Activated naive CD8-positive, alpha-beta T cell (primary cell): ENCODE measurements around the gene DHPS.
"Not testable (repeated sequence)": the region's sequence is repeated elsewhere in the genome, so short reads cannot be mapped to it uniquely, and the experiment has no call there.

Experiments
- H3K27ac Mint-ChIP-seq: one replicate; pipeline ENCODE4 v1.8.0; 2021; ENCODE audit warnings: mixed read lengths
- H3K27me3 Mint-ChIP-seq: one replicate; pipeline ENCODE4 v1.8.0; 2021; ENCODE audit warnings: mixed read lengths
- H3K36me3 Mint-ChIP-seq: one replicate; pipeline ENCODE4 v1.8.0; 2021; ENCODE audit warnings: mixed read lengths
- H3K4me1 Mint-ChIP-seq: one replicate; pipeline ENCODE4 v1.8.0; 2021; ENCODE audit warnings: low read depth, mixed read lengths
- H3K4me3 Mint-ChIP-seq: one replicate; pipeline ENCODE4 v1.8.0; 2021; ENCODE audit warnings: mild to moderate bottlenecking, mixed read lengths
- H3K9me3 Mint-ChIP-seq: one replicate; pipeline ENCODE4 v1.8.0; 2021; ENCODE audit warnings: low read depth, mixed read lengths

Gene DHPS

DNA sequence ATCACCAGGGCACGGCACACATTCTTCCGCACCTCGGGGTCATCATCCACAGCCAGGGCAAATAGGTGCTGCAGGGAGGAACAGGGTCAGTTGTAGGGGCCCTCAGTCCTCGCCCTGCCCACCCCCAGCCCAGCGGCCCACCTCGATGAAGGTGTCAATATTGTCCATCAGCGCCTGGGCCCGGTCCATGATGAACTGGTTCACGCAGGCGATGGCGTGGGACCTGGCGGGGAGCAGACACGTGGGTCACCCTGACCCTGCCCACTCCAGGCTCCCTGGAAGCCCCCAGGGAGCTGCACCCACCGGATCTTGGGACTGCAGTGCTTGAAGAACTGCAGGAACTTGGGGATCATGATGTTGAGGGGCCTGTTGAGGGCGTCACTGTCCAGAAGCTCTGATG is 33.4 kb upstream of the DHPS start:
- H3K4me3 Mint-ChIP-seq: no peak overlapping the region
- H3K27me3 Mint-ChIP-seq: no peaks in the 10 kb centered on the region
- H3K27ac Mint-ChIP-seq: no peak overlapping the region
- no peaks in the 10 kb centered on the region for H3K9me3 Mint-ChIP-seq
- H3K36me3 Mint-ChIP-seq: peaks cover 12% of the 10 kb centered on the region
- H3K4me1 Mint-ChIP-seq: peaks cover 10% of the 10 kb centered on the region

DNA sequence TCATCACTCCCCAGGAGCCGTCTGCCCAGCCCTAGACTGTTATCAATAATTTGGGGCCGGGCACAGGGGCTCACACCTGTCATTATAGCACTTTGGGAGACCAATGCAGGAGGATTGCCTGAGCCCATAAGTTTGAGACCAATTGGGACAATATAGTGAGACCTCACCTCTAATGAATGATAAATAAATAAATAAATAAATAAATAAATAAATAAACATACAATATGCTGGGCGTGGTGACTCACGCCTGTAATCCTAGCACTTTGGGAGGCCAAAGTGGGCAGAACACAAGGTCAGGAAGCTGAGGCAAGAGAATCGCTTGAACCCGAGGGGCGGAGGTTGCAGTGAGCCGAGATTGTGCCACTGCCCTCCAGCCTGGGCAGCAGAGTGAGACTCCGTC is 31.6 kb upstream of the DHPS start:
- H3K27ac Mint-ChIP-seq, H3K4me3 Mint-ChIP-seq, H3K27me3 Mint-ChIP-seq, H3K4me1 Mint-ChIP-seq, H3K9me3 Mint-ChIP-seq, H3K36me3 Mint-ChIP-seq: not testable (repeated sequence)

DNA sequence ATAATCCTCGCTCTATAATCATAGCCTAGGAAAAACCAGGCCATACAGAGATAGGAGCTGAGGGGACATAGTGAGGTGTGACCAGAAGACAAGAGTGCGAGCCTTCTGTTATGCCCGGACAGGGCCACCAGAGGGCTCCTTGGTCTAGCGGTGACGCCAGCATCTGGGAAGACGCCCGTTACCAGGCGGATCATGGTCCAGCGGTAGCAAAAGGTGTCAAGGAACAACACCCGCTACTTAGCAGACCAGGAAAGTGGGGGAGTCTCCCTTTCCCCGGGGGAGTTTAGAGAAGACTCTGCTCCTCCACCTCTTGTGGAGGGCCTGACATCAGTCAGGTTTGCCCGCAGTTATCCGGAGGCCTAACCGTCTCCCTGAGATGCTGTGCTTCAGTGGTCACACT is 30.4 kb upstream of the DHPS start:
- not testable (repeated sequence) for H3K9me3 Mint-ChIP-seq, H3K4me1 Mint-ChIP-seq, H3K4me3 Mint-ChIP-seq, H3K36me3 Mint-ChIP-seq, H3K27me3 Mint-ChIP-seq, H3K27ac Mint-ChIP-seq

- Mint-ChIP-seq H3K4me3 (no peak overlapping the region), H3K9me3 (no peaks in the 10 kb centered on the region), H3K27me3 (no peaks in the 10 kb centered on the region), H3K36me3 (peaks cover 3% of the 10 kb centered on the region), H3K27ac (no peak overlapping the region), H3K4me1 (no peaks in the 10 kb centered on the region)
These were observed 29.5 kb upstream of the DHPS start for GRCh38 chr19:12711187-12711586.

DNA sequence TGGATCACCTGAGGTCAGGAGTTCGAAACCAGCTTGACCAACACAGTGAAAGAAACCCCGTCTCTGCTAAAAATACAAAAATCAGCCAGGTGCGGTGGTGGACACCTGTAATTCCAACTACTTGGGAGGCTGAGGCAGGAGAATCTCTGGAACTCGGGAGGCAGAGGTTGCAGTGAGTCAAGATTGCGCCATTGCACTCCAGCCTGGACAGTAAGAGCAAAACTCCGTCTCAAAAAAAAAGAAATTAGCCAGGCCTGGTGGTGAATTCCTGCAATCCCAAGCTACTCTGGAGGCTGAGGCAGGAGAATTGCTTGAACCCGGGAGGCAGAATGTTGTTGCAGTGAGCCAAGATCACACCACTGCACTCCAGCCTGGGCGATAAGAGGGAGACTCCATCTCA is 27.0 kb upstream of the DHPS start:
- Mint-ChIP-seq H3K36me3 (peaks cover 3% of the 10 kb centered on the region), H3K27ac (no peak overlapping the region), H3K4me3 (no peak overlapping the region), H3K9me3 (no peaks in the 10 kb centered on the region), H3K4me1 (no peaks in the 10 kb centered on the region), H3K27me3 (no peaks in the 10 kb centered on the region)

DNA sequence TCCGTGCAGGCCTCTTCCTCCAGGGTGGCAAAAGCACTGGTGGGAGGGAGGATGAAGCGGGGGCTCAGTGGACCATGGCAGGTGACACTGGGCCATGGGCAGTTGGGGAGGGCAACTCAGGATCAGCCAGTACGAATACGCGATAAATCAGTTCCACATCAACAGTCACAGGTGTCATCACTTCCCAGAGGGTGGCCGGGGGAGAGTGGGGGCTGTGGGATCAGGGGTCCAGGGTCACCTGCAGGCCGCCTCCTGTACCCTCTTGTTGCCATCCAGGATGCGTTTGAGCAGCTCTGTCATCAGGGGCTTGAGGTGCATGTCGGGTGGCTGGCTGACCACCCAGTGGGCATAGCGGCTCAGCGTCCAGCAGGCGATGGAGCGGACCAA is 24.6 kb upstream of the DHPS start:
- no peaks in the 10 kb centered on the region for H3K9me3 Mint-ChIP-seq
- H3K36me3 Mint-ChIP-seq: peaks cover 4% of the 10 kb centered on the region
- no peaks in the 10 kb centered on the region for H3K27me3 Mint-ChIP-seq
- H3K4me1 Mint-ChIP-seq: no peaks in the 10 kb centered on the region
- no peak overlapping the region for H3K27ac Mint-ChIP-seq
- H3K4me3 Mint-ChIP-seq: no peak overlapping the region

GRCh38 chr19:12705654-12706331 is 24.1 kb upstream of the DHPS start:
- Mint-ChIP-seq H3K27ac (peak overlapping the region; percentile 50), H3K36me3 (peaks cover 4% of the 10 kb centered on the region), H3K9me3 (no peaks in the 10 kb centered on the region), H3K4me3 (no peak overlapping the region), H3K27me3 (no peaks in the 10 kb centered on the region), H3K4me1 (no peaks in the 10 kb centered on the region)

- H3K27ac Mint-ChIP-seq: peak overlapping the region; percentile 50
- H3K4me1 Mint-ChIP-seq: no peaks in the 10 kb centered on the region
- no peak overlapping the region for H3K4me3 Mint-ChIP-seq
- no peaks in the 10 kb centered on the region for H3K9me3 Mint-ChIP-seq
- peaks cover 4% of the 10 kb centered on the region for H3K36me3 Mint-ChIP-seq
- no peaks in the 10 kb centered on the region for H3K27me3 Mint-ChIP-seq
These were observed 23.5 kb upstream of the DHPS start for GRCh38 chr19:12705169-12705568.

DNA sequence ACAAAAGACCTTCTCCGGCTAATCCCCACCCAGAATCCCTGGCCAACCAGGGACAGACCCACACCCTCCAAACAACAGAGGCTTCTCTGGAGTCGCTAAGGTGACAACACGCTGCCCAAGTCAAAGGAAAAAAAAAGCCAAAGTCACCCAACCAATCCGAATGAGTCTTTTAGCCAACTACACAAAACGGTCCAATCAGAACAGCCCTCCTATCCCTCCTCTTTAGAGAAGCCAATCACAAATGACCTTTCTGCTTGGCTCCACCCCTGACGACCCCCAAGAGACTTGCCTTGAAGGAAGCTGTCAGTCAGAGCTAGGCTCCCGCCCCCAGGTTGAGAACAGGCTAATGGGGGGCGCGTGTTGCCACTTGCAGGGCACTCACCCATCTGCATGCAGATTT is 21.4 kb upstream of the DHPS start:
- peaks cover 9% of the 10 kb centered on the region for H3K36me3 Mint-ChIP-seq
- no peak overlapping the region for H3K4me3 Mint-ChIP-seq
- H3K4me1 Mint-ChIP-seq: peaks cover 3% of the 10 kb centered on the region
- H3K27ac Mint-ChIP-seq: no peak overlapping the region
- no peaks in the 10 kb centered on the region for H3K9me3 Mint-ChIP-seq
- no peaks in the 10 kb centered on the region for H3K27me3 Mint-ChIP-seq

GRCh38 chr19:12701596-12702282 is 20.1 kb upstream of the DHPS start:
- H3K36me3 Mint-ChIP-seq: peaks cover 9% of the 10 kb centered on the region
- no peak overlapping the region for H3K27ac Mint-ChIP-seq
- H3K4me3 Mint-ChIP-seq: no peak overlapping the region
- H3K9me3 Mint-ChIP-seq: no peaks in the 10 kb centered on the region
- H3K4me1 Mint-ChIP-seq: peaks cover 5% of the 10 kb centered on the region
- no peaks in the 10 kb centered on the region for H3K27me3 Mint-ChIP-seq

DNA sequence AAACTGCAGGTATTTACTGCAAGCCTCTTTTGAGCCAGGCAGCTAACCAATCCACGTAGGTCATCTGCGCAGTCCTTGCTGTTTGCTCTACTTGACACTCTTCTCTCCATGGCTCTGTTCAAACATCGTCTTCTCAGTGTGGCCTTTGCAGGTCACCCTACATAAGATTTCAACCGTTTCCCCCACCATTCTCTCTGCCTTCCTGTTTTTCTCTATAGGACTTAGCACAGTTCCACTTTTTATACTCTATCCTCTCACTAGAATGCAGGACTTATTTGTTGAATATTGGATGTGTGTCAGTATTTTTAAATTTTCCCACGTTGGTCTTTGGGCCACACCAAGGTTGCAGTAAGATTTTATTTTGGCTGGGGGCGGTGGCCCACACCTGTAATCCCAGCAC is 16.5 kb upstream of the DHPS start:
- Mint-ChIP-seq H3K27ac (peak overlapping the region; percentile 84), H3K4me3 (peak overlapping the region; percentile 76), H3K36me3 (peaks cover 6% of the 10 kb centered on the region), H3K9me3 (no peaks in the 10 kb centered on the region), H3K4me1 (peaks cover 9% of the 10 kb centered on the region), H3K27me3 (no peaks in the 10 kb centered on the region)

DNA sequence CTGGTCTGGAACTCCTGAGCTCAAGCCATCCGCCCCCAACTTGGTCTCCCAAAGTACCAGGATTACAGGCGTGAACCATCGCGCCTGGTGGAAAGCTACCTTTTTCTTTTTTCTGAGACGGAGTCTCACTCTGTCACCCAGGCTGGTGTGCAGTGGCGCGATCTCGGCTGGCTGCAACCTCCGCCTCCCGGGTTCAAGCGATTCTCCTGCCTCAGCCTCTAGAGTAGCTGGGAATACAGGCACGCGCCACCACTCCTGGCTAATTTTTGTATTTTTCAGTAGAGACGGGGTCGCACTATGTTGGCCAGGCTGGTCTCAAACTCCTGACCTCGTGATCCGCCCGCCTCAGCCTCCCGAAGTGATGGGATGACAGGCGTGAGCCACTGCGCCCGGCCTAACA is 15.7 kb upstream of the DHPS start:
- not testable (repeated sequence) for H3K9me3 Mint-ChIP-seq, H3K4me1 Mint-ChIP-seq, H3K27ac Mint-ChIP-seq, H3K27me3 Mint-ChIP-seq, H3K36me3 Mint-ChIP-seq
- peak overlapping the region; percentile 51 for H3K4me3 Mint-ChIP-seq

DNA sequence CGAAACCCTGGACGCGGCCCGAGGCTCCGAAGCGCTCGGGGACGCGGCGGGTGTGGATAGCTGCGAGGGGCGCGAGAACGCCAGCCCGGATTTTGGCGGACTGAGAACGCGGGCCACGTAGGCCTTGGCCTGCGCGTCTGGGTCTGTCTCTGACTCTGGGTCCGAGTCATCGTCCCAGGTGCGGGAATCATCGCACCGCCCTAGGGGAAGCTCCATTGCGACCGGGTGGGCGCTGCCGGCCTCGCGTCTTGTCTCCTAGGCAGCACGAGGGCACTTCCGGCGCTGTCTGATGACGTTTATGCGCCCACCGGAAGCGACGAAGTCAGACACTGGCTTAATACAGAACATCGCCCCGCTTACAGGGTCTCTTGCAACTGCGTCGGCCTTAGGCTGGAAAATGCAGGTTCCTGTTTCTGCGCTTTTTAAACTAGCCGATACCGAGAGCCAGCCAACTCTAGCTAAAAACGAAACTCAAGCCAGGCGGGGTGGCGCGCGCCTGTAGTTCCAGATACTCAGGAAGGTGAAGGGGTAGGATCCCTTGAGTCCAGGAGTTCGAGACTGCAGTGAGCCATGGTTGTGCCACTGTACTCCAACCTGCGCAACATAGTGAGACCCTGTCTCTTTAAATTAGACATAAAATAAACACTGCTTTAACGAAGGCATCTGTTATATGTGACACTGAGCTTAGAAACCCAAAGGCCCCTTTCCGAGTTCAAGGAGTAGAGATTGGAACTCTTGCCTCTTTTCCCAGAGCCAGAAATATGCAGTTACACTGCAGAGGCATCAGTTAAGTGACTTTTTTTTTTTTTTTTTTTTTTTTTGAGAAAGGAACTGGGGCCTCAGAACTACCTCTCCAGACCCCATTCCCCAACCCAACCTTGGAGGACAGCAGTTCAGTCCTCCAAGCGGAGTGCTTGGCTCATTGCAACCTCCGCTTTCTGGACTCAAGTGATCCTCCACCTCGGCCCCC is 15.0 kb upstream of the DHPS start, which contains the start of gene FBXW9:
Gene FBXW9, minus strand, starts transcription at position 266 of the 970 bp plus-strand sequence. Its CDS starts 50 bp downstream, at position 216.
- Mint-ChIP-seq H3K4me3 (peak within 1 kb of the TSS; percentile 89), H3K27me3 (no peaks in the 10 kb centered on the region), H3K27ac (peak within 1 kb of the TSS; percentile 88), H3K9me3 (no peaks in the 10 kb centered on the region), H3K36me3 (peaks cover 5% of the 10 kb centered on the region), H3K4me1 (peaks cover 9% of the 10 kb centered on the region)

- Mint-ChIP-seq H3K4me3 (peak overlapping the region; percentile 89), H3K4me1 (peaks cover 9% of the 10 kb centered on the region), H3K9me3 (no peaks in the 10 kb centered on the region), H3K36me3 (peaks cover 5% of the 10 kb centered on the region), H3K27ac (peak overlapping the region; percentile 66), H3K27me3 (no peaks in the 10 kb centered on the region)
These were observed 14.3 kb upstream of the DHPS start for GRCh38 chr19:12695997-12696365.

GRCh38 chr19:12695514-12695913 is 13.8 kb upstream of the DHPS start:
- Mint-ChIP-seq H3K4me1 (peaks cover 9% of the 10 kb centered on the region), H3K4me3 (peak overlapping the region; percentile 78), H3K27me3 (no peaks in the 10 kb centered on the region), H3K36me3 (peaks cover 5% of the 10 kb centered on the region), H3K27ac (peak overlapping the region; percentile 66), H3K9me3 (no peaks in the 10 kb centered on the region)
